Endothelial cell (in vitro differentiated cells): Measurements from ENCODE around the gene ROMO1. TPM values are rescaled to one million over a fixed set of nuclear protein-coding genes. Genes with fewer than 3 reads are reported as not detected.
"Not testable (repeated sequence)": the region's sequence is repeated elsewhere in the genome, so short reads cannot be mapped to it uniquely, and the experiment has no call there.

Experiments
- DNase-seq: peaks from one replicate; pipeline ENCODE4 v3.0.0; 2021; ENCODE audit warnings: low spot score
- H3K27ac Mint-ChIP-seq: one replicate; pipeline ENCODE4 v1.8.0; 2021; ENCODE audit warnings: mixed read lengths, inconsistent platforms; ENCODE audit not compliant: unreplicated experiment
- H3K27me3 Mint-ChIP-seq: one replicate; pipeline ENCODE4 v1.8.0; 2021; ENCODE audit warnings: mild to moderate bottlenecking, moderate library complexity, mixed read lengths, inconsistent platforms; ENCODE audit not compliant: unreplicated experiment
- H3K36me3 Mint-ChIP-seq: one replicate; pipeline ENCODE4 v1.8.0; 2021; ENCODE audit warnings: mild to moderate bottlenecking, low read depth, mixed read lengths, inconsistent platforms; ENCODE audit not compliant: unreplicated experiment
- H3K4me1 Mint-ChIP-seq: one replicate; pipeline ENCODE4 v1.8.0; 2021; ENCODE audit warnings: mild to moderate bottlenecking, mixed read lengths, inconsistent platforms; ENCODE audit not compliant: unreplicated experiment
- H3K4me3 Mint-ChIP-seq: one replicate; pipeline ENCODE4 v1.8.0; 2021; ENCODE audit warnings: mild to moderate bottlenecking, mixed read lengths, inconsistent platforms; ENCODE audit not compliant: unreplicated experiment
- H3K9me3 Mint-ChIP-seq: one replicate; pipeline ENCODE4 v1.8.0; 2021; ENCODE audit warnings: mixed read lengths, inconsistent platforms; ENCODE audit not compliant: unreplicated experiment
- CTCF ChIP-seq: fragments of 200-600 bp; sonication (generic); IDR thresholded peaks from one replicate; pipeline ENCODE4 v1.5.0; 2021; ENCODE audit warnings: antibody characterized with exemption; ENCODE audit not compliant: unreplicated experiment
- total RNA-seq: library from RNA; stranded (reverse); fragmentation: NEBNext Ultra II Directional; extraction: Animal tissue kit (Norgen Biotek cat#: 25700); gene quantifications from one replicate; pipeline ENCODE4 v1.2.1, GENCODE V29; 2021; ENCODE audit not compliant: unreplicated experiment

The ROMO1 gene
- total RNA-seq, 1 donor from 2014 or later: 159 TPM

- no peak overlapping the region for H3K27ac Mint-ChIP-seq
- no peaks in the 10 kb centered on the region for H3K27me3 Mint-ChIP-seq
- TF ChIP-seq CTCF: no peak
- H3K36me3 Mint-ChIP-seq: peaks cover 30% of the 10 kb centered on the region
- H3K4me3 Mint-ChIP-seq: peak overlapping the region; percentile 74
- peaks cover 11% of the 10 kb centered on the region for H3K4me1 Mint-ChIP-seq
- H3K9me3 Mint-ChIP-seq: no peaks in the 10 kb centered on the region
- DNase-seq: no peak
Observed at GRCh38 chr20:35704514-35705261, 5.5 kb downstream of the ROMO1 start.

GRCh38 chr20:35705894-35706293, 6.7 kb downstream of the ROMO1 start:
- H3K27ac Mint-ChIP-seq, H3K9me3 Mint-ChIP-seq, H3K4me3 Mint-ChIP-seq, H3K27me3 Mint-ChIP-seq, H3K4me1 Mint-ChIP-seq, DNase-seq: not testable (repeated sequence)
- H3K36me3 Mint-ChIP-seq: peaks cover 30% of the 10 kb centered on the region

GRCh38 chr20:35706591-35707529, 7.7 kb downstream of the ROMO1 start:
- not testable (repeated sequence) for H3K4me1 Mint-ChIP-seq, H3K27ac Mint-ChIP-seq, DNase-seq, H3K9me3 Mint-ChIP-seq, H3K4me3 Mint-ChIP-seq, H3K27me3 Mint-ChIP-seq
- peaks cover 34% of the 10 kb centered on the region for H3K36me3 Mint-ChIP-seq

GRCh38 chr20:35708502-35708901, 9.3 kb downstream of the ROMO1 start:
- H3K36me3 Mint-ChIP-seq: peaks cover 32% of the 10 kb centered on the region
- H3K27ac Mint-ChIP-seq: no peak overlapping the region
- H3K4me3 Mint-ChIP-seq: no peak overlapping the region
- H3K4me1 Mint-ChIP-seq: no peaks in the 10 kb centered on the region
- H3K9me3 Mint-ChIP-seq: no peaks in the 10 kb centered on the region
- no peaks in the 10 kb centered on the region for H3K27me3 Mint-ChIP-seq
- no peak for DNase-seq
- TF ChIP-seq CTCF: no peak

- no peak for DNase-seq
- Mint-ChIP-seq H3K27ac (no peak overlapping the region), H3K27me3 (no peaks in the 10 kb centered on the region), H3K4me3 (no peak overlapping the region), H3K9me3 (no peaks in the 10 kb centered on the region), H3K36me3 (peaks cover 30% of the 10 kb centered on the region), H3K4me1 (no peaks in the 10 kb centered on the region)
- TF ChIP-seq CTCF: no peak
Observed at GRCh38 chr20:35709259-35709658, 10.1 kb downstream of the ROMO1 start.
